ENCODE results near the gene MZT2B.

GRCh38 chr2:130190237-130190636 lies 8.2 kb downstream of the MZT2B start:
- TF ChIP-seq CTCF (IDR thresholded peaks at IDR 0.05) (no peak), POLR2AphosphoS5 (IDR thresholded peaks at IDR 0.05) (no peak), POLR2A (IDR thresholded peaks at IDR 0.05) (no peak)
